Sigmoid colon (tissue), 7 donors: Measurements from ENCODE around the gene IL18BP. TPM values are rescaled to one million over a fixed set of nuclear protein-coding genes. Genes with fewer than 3 reads are reported as not detected.

Experiments
- DNase-seq: peaks from one replicate; pipeline ENCODE4 v3.0.0-alpha.2; 2019
- H3K27ac ChIP-seq, 4 donors: fragments of 200-600 bp; sonication (generic); one replicate each; pipeline ENCODE4 v1.5.1; 2016 to 2019; ENCODE audit warnings: mild to moderate bottlenecking in 1 of 4
- H3K27me3 ChIP-seq, 3 donors: fragments of 200-600 bp; sonication (generic); one replicate each; pipeline ENCODE4 v1.5.1; 2019; ENCODE audit warnings: mild to moderate bottlenecking in 1 of 3
- H3K36me3 ChIP-seq, 4 donors: fragments of 200-600 bp; sonication (generic); one replicate each; pipeline ENCODE4 v1.5.1; 2016 to 2019
- H3K4me1 ChIP-seq, 4 donors: fragments of 200-600 bp; sonication (generic); one replicate each; pipeline ENCODE4 v1.5.1; 2017 to 2019
- H3K4me3 ChIP-seq, 4 donors: fragments of 200-600 bp; sonication (generic); one replicate each; pipeline ENCODE4 v1.5.1; 2017 to 2019; ENCODE audit warnings: mild to moderate bottlenecking in 2 of 4, moderate library complexity in 1 of 4
- H3K9me3 ChIP-seq, 4 donors: fragments of 200-600 bp in 3 of 4; sonication (generic) in 3 of 4; one replicate each; pipeline versions ENCODE4 v1.5.1 to v1.6.1; 2013 to 2019
- CTCF ChIP-seq, 4 experiments: fragments of 450-650 bp in 3 of 4; fragments of 200-600 bp in 1 of 4; IDR thresholded peaks; one replicate each; pipeline ENCODE4 v1.5.1; 2016 to 2019; ENCODE audit warnings: antibody characterized with exemption in 4 of 4, mild to moderate bottlenecking in 3 of 4, moderate library complexity in 2 of 4
- EP300 ChIP-seq, 4 donors: sonication (generic); formaldehyde crosslinking; IDR thresholded peaks; one replicate each; pipeline ENCODE4 v1.6.1; 2017; ENCODE audit warnings: antibody characterized with exemption in 4 of 4
- POLR2A ChIP-seq, 2 donors: fragments of 450-650 bp; IDR thresholded peaks; one replicate each; pipeline ENCODE4 v1.6.1; 2016; ENCODE audit warnings: antibody characterized with exemption in 2 of 2, mild to moderate bottlenecking in 2 of 2, moderate library complexity in 2 of 2
- POLR2AphosphoS5 ChIP-seq, 4 donors: sonication (generic); formaldehyde crosslinking; IDR thresholded peaks; one replicate each; pipeline ENCODE4 v1.6.1; 2017; ENCODE audit warnings: antibody characterized with exemption in 4 of 4
- WGBS, 2 donors: extraction: QIAGEN DNeasy Blood & Tissue Kit; methylation state at CpG; one replicate each; pipeline ENCODE4 v1.1.7; 2013; 5-methylcytosine and 5-hydroxymethylcytosine counted together
- intact Hi-C: fragments of 100-400 bp; cut with DNase I; formaldehyde crosslinking; loops from one replicate; pipeline ENCODE4 v1.15.1; 2023
- polyA plus RNA-seq, 3 donors: library from polyadenylated mRNA; stranded (reverse); fragments of 200-250 nt; gene quantifications; one replicate each; pipeline ENCODE4 v1.2.3, GENCODE V29; 2013
- total RNA-seq, 4 donors: library from RNA; depleted of rRNA; stranded (reverse); fragments of >200 nt; gene quantifications; one replicate each; pipeline ENCODE4 v1.1.0, GENCODE V29; 2016
- donor health status: healthy with polysubstance abuse.
- donor health status: Bipolar disorder and iron deficiency.
- donor health status: healthy.

The IL18BP gene
- total and polyA plus RNA-seq, 7 donors: 2.5 to 21.3 (median 6.0) TPM

- WGBS, 2 donors: 90 to 91% methylated on average over 10 of the region's 10 CpGs
- H3K27ac ChIP-seq: peak overlapping the region in 1 of 4 donors; percentile 79
- TF ChIP-seq POLR2A (IDR thresholded peaks at IDR 0.05): no peak
- no peak for TF ChIP-seq EP300 (IDR thresholded peaks at IDR 0.05)
- TF ChIP-seq CTCF (IDR thresholded peaks at IDR 0.05): no peak
- no peak for TF ChIP-seq POLR2AphosphoS5 (IDR thresholded peaks at IDR 0.05)
- H3K36me3 ChIP-seq: peaks cover 96 to 100% (median 99%) of the 10 kb centered on the region in 4 donors
- H3K4me1 ChIP-seq: peaks cover 0 to 52% (median 47%) of the 10 kb centered on the region in 4 donors
- H3K4me3 ChIP-seq: no peak overlapping the region
- DNase-seq: no peak
- intact Hi-C loops: loop anchor here (5.0 kb wide), 1 partner anchor 33 kb away; no protein-coding TSS in a partner anchor
- H3K9me3 ChIP-seq: no peaks in the 10 kb centered on the region
- H3K27me3 ChIP-seq: no peaks in the 10 kb centered on the region
These were observed 12.0 kb downstream of the IL18BP start for GRCh38 chr11:72010529-72011233.

GRCh38 chr11:72012091-72012630 is 13.5 kb downstream of the IL18BP start:
- intact Hi-C loops: loop anchor here (5.0 kb wide), 1 partner anchor 35 kb away; no protein-coding TSS in a partner anchor
- Histone ChIP-seq H3K9me3 (no peaks in the 10 kb centered on the region), H3K27ac (peak overlapping the region; percentile 67 to 79 (median 72)), H3K4me1 (peaks cover 0 to 59% (median 51%) of the 10 kb centered on the region in 4 donors), H3K27me3 (no peaks in the 10 kb centered on the region), H3K36me3 (peaks cover 97 to 100% (median 99%) of the 10 kb centered on the region in 4 donors), H3K4me3 (no peak overlapping the region)
- WGBS, 2 donors: 79 to 88% methylated on average over 5 of the region's 5 CpGs
- DNase-seq: no peak
- no peak for TF ChIP-seq POLR2A (IDR thresholded peaks at IDR 0.05)
- TF ChIP-seq EP300 (IDR thresholded peaks at IDR 0.05): no peak
- TF ChIP-seq CTCF (IDR thresholded peaks at IDR 0.05): no peak
- TF ChIP-seq POLR2AphosphoS5 (IDR thresholded peaks at IDR 0.05): no peak

GRCh38 chr11:72012897-72013721 is 14.4 kb downstream of the IL18BP start:
- no peaks in the 10 kb centered on the region for H3K27me3 ChIP-seq
- H3K4me1 ChIP-seq: peaks cover 0 to 59% (median 51%) of the 10 kb centered on the region in 4 donors
- TF ChIP-seq POLR2AphosphoS5 (IDR thresholded peaks at IDR 0.05) (peak; percentile 32 to 48 (median 46)), CTCF (IDR thresholded peaks at IDR 0.05) (no peak), POLR2A (IDR thresholded peaks at IDR 0.05) (no peak)
- H3K9me3 ChIP-seq: no peaks in the 10 kb centered on the region
- intact Hi-C loops: loop anchor here (5.0 kb wide), 1 partner anchor 36 kb away; no protein-coding TSS in a partner anchor
- WGBS, 2 donors: 76 to 86% methylated on average over 33 of the region's 33 CpGs
- no peak overlapping the region for H3K4me3 ChIP-seq
- peaks cover 97 to 100% (median 99%) of the 10 kb centered on the region in 4 donors for H3K36me3 ChIP-seq
- peak; percentile 89 for DNase-seq
- H3K27ac ChIP-seq: peak overlapping the region; percentile 67 to 79 (median 72)

GRCh38 chr11:72013765-72014711 is 15.3 kb downstream of the IL18BP start:
- intact Hi-C loops: loop anchor here (5.0 kb wide), 1 partner anchor 37 kb away; no protein-coding TSS in a partner anchor
- no peaks in the 10 kb centered on the region for H3K9me3 ChIP-seq
- WGBS, 2 donors: 93% methylated on average over 38 of the region's 38 CpGs
- H3K27ac ChIP-seq: peak overlapping the region; percentile 67 to 79 (median 72)
- no peak for TF ChIP-seq CTCF (IDR thresholded peaks at IDR 0.05)
- no peak for TF ChIP-seq POLR2A (IDR thresholded peaks at IDR 0.05)
- no peak for TF ChIP-seq EP300 (IDR thresholded peaks at IDR 0.05)
- peak in 2 of 4 donors; percentile 3 to 4 for TF ChIP-seq POLR2AphosphoS5 (IDR thresholded peaks at IDR 0.05)
- H3K4me1 ChIP-seq: peaks cover 0 to 59% (median 51%) of the 10 kb centered on the region in 4 donors
- H3K36me3 ChIP-seq: peaks cover 97 to 100% (median 99%) of the 10 kb centered on the region in 4 donors
- no peak for DNase-seq
- H3K27me3 ChIP-seq: no peaks in the 10 kb centered on the region
- no peak overlapping the region for H3K4me3 ChIP-seq
